SH-SY5Y (cell line): ENCODE results near the gene ZMIZ1.

Experiments
- GATA2 ChIP-seq: IDR thresholded peaks from 2 replicates; pipeline ENCODE4 v1.6.1; 2011; ENCODE audit warnings: mild to moderate bottlenecking, low read depth, low read length
- GATA3 ChIP-seq: IDR thresholded peaks from 2 replicates; pipeline ENCODE4 v1.6.1; 2011; ENCODE audit warnings: low read depth, mild to moderate bottlenecking, low read length, moderate library complexity

DNA sequence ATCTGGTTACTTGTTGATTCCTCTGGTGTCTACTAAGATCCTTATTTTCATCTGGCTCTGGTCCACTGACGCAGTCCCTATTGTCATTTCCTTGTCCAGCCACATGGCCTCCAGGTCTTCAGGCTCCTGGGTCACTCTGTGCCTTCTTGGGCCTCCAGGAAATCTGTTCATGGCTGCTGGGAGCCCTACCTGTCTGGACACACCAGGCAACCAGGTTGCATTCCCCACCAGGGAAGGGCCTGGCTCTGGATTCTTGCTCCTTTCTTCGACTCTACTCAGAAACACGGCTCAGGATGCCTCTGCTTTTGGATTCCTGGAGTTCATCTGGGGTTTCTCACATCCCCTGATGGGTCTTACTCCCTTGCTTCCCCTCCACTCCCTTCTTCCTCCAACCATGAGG lies 270.5 kb downstream of the ZMIZ1 start:
- no peak for TF ChIP-seq GATA3
- TF ChIP-seq GATA2: no peak
